NCI-H446 (cell line): ENCODE data around the gene GRIK1.

Source experiments
- DNase-seq, 2 experiments: peaks; one replicate each; lab custom pipeline; 2025; lab: John Stamatoyannopoulos, UW

The GRIK1 gene

GRCh38 chr21:29909571-29909970 is 30.2 kb downstream of the GRIK1 start:
- DNase-seq = no peak

DNA sequence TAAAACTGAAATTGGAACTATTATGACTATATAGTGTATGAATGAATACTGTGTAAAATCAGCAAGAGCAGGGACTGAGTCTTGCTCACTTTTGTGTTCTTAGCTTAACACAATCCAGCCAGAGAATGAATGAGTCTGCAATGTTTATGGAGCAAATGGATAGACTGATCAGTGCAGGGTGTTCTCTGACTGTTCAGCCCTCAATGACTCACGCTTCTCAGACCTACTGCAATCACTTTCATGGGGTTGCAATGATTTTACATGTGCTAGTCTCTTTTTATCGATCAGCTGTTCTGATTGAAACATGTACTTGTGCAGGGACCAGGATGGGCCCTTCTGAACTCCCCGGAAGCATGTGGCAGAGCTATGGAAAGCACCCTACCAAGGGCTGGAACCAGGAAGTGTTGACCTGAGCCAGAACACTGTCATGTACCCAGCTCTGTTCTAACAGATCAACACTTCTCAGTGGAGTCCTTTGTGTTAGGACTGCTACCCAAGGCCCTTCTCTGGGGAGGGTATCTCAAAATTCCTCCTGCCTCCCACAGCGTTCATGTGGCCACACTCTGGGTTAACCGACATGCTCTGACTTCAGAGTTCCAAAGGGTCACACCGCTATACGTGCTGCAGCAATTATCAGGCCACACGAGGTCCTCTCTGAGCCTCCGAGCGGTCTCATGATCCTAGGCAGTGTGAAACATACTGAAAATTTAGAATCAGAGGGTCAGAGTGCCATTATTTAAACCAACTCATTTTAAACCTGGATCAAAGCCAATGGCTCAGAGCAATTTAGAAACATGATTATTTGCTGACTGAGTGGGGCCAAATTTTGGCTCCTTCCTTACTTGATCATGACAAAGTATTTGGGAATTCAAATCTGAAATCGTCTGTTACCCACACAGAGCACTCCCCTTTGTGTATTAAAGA is 35.2 kb downstream of the GRIK1 start:
- peak in 1 of 2 experiments; percentile 30 for DNase-seq

DNA sequence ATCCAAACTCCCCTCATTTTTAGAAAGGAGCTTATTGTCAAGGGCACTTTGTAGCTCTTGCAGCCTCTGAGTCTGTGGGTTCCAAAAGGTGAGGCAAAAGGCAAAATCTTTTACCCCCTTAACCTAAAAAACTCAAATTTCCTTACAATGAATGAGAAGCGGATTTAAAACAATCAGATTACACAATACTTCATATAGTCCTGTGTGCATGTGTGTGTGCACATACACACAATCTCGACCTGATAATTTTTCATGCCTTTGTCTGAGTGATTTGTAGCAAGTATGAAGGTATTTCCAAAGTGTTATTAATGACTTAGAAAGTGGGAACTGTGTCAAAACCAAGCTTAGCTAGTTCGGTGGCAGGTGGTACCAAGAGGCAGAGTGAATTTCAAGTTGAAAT is 42.9 kb downstream of the GRIK1 start:
- no peak for DNase-seq

DNA sequence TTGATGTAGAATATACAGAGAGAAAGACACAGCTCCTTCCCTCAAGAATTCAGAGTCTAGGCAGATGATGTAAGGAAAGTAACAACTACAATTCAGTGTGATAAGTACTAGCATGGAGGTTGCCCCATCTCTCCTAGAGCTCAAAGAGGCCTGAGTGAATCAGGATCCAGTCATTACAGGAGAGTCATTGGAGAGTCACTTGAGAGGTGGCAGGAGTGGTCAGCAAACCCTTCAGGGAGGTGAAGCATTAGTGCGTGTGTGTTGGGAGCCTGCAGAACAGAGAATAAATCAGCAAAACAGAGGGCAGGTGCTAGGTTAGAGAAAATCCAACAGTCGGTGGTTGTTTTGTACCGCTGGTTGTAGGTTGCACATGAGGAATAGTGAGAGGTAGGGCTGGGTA is 46.1 kb downstream of the GRIK1 start:
- DNase-seq = no peak

- DNase-seq = no peak
These were observed 47.4 kb downstream of the GRIK1 start for GRCh38 chr21:29892379-29892778.

- no peak for DNase-seq
These were observed 51.4 kb downstream of the GRIK1 start for GRCh38 chr21:29888437-29888836.

GRCh38 chr21:29887313-29888009 is 52.3 kb downstream of the GRIK1 start:
- no peak for DNase-seq

GRCh38 chr21:29885491-29885890 is 54.3 kb downstream of the GRIK1 start:
- no peak for DNase-seq

DNA sequence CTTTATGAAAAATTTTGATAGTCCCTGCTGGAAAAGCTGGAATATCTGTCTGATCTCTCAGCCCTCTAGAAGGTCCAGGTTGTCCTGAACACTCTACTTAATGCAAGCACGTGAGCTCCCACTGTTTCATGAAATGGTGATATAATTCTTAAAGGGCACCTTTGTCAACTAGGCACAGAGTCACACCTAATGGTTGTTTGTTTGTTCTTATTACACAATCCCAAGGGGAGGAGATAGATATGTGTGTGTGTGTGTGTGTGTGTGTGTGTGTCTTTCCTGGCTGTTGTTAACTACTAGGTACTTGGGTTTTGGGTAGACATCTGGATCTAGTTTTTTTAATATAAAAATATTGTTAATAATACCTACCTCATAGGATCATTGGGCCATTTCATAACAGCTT is 63.9 kb downstream of the GRIK1 start:
- DNase-seq = no peak

- no peak for DNase-seq
These were observed 64.6 kb downstream of the GRIK1 start for GRCh38 chr21:29875036-29875716.

DNA sequence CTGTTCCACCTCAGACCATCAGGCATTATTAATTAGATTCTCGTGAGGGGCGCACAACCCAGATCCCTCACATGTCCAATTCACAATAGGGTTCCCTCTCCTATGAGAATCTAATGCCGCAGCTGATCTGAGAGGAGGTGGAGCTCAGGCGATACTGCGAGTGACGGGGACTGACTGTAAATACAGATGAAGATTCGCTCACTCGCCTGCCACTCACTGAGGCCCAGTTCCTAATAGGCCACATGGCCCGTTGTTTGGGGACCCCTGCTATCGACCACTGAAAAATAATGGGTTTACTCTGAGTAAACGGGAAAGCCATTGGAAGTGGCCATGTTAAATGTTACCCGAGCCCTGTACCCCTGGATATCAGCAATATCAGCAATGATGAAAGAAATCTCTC is 65.9 kb downstream of the GRIK1 start:
- no peak for DNase-seq

DNA sequence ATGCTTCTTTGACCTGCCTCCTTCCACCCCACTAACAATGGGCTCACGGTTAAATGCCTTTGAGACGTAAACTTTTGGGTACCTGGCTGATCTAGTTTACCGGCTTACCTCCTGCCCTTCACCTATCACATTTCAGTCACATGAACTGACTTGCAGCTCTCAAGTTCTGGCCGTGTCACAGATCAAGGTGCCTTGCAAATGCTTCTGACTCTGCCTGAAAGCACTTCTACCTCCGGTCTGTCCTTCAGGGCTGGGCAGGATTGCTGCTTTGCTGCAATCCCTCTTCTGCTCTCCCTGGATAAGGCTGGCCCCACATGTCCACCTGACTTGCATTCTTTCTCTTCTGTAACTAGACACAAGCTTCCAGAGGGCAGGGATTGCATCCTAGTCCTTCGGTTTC is 69.0 kb downstream of the GRIK1 start:
- DNase-seq = no peak

DNA sequence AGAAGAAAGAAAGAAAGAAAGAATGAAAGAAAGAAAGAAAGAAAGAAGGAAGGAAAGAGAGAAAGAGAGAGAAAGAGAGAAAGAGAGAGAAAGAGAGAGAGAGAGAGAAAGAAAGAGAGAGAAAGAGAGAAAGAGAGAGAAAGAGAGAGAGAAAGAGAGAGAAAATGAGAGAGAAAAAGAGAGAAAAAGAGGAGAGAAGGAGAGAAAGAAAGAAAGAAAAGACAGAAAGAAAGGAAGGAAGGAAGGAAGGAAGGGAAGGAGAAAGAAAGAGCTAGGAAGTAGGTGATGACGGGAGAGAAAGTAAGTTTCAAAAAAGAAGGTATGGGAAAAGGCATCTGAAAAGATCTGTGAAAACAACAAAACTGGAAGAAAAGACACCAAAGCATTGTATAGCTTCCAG is 72.0 kb downstream of the GRIK1 start:
- DNase-seq = no peak

DNA sequence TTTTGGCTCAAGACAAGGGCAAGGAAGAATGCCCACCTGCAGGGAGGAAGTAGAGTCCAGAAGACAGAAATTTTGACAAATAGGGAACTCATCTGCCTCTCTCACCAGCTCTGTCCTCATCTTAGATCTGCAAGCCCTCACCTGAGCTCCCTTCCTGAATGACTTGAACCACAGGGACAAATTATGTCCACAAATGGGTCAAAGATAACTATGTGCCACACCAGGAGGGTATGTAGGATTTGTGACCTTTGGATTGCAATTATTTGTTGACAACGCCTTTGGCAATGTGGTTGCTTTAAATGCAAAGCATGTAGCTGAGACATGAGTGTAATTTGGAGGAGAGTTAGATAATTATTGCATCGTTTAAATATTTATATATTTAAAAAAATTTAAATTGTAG is 79.5 kb downstream of the GRIK1 start:
- no peak for DNase-seq

DNA sequence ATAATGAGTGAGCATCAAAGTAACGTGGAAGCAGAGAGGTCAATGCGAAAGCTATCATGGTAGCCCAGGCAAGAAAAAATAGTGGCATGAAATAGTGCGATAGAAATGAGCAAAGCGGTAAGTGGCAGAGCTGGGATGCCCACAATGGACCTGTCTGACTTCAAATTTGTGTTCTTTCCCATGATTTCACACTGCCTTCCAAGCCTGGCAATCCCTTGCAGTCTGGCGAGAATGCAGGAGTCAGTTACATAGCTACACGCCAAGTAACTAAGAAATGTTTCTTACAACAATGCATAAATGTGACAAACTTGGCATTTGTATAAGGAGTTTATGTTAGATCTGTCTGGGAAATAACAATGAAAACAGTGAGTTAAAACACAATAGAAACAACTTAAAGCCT is 82.6 kb downstream of the GRIK1 start:
- no peak for DNase-seq

DNA sequence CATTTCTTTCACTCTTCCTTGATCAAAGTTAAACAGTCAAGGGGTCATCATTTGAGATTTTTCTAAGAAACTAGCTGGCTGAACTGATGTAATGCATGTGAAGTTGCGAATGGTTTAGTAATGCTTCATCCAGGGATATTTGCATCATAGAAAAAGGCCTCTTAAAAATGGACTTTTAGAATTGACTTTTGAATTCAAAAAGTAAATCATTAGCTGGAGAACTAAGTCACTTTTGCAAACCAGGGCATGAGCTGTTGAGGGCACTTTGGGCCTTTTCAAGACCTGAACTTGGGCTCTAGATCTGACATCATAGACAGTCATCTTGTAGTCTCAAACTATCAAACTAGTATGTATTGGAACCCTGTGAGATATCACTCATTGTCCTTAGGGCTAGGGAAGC is 85.0 kb downstream of the GRIK1 start:
- no peak for DNase-seq

- no peak for DNase-seq
These were observed 88.2 kb downstream of the GRIK1 start for GRCh38 chr21:29851611-29852010.

GRCh38 chr21:29849735-29850176 is 90.0 kb downstream of the GRIK1 start:
- peak; percentile 62 to 76 for DNase-seq

GRCh38 chr21:29843804-29844203 is 96.0 kb downstream of the GRIK1 start:
- no peak for DNase-seq

- DNase-seq = no peak
These were observed 105.2 kb downstream of the GRIK1 start for GRCh38 chr21:29834617-29835016.

- DNase-seq = no peak
These were observed 107.6 kb downstream of the GRIK1 start for GRCh38 chr21:29832217-29832616.

DNA sequence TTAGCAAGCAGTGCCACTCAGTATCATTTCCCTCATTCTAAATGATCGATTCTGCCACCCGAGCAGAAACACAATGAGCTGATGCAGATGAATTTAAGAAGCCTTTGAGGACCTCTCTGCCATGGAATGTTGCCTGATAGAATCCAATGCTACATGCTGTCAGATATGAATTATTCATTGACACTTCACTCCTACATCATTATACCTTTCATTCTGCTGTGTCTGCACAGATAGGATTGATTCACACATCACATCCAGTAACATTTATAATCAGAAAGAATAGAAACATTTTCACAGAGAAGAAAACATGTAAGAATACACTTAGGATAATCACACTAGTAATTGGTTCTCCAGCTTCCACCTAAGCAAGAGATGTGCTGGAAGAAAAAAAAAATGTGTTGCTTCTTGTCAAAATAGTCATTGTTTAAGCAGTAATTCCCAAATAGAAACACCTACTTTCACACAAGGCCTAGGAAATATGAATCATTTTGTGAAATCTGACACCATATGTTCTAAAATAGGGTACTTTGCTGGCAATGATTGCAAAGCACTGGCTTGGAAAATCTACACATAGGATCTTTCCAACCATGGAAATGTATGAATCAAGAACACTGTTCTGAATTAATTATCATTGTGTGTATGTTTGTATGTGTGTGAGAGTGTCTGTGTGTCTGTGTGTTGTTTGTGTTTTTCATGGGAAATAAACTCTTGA is 110.1 kb downstream of the GRIK1 start:
- DNase-seq = no peak
